HG02642 (cell line): Measurements from ENCODE around the gene GLIS1.
"Not testable (repeated sequence)": the region's sequence is repeated elsewhere in the genome, so short reads cannot be mapped to it uniquely, and the experiment has no call there.

Experiments used
- ATAC-seq: cut with Tn5 transposase; IDR thresholded peaks from one replicate; pipeline ENCODE4 v1.9.1; 2021; ENCODE audit warnings: mild to moderate bottlenecking; ENCODE audit not compliant: unreplicated experiment, poor library complexity

The GLIS1 gene

DNA sequence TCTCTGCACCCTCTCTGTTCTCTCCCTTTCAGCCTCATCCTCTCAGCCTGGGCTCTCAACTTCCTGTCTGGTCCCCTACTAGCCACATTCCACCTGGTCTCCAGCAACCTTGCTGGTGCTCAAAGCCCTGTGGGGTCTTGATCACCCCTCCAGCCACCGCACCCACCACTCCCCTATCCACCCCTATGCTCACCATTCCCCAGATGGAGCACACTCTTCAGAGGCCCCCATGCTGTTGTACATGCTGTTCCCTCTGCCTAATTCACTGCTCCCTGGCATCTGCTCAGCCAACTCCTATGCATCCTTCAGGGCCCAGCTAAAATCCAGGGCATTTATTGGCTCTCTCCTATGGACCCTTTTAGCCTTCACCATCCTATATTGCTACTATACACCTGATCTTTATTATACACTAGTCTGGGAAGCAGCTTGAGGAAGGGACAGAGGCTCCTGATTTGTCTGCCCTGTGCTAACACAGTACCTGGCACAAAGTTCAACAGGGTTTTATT is 81.0 kb downstream of the GLIS1 start:
- ATAC-seq = no peak

DNA sequence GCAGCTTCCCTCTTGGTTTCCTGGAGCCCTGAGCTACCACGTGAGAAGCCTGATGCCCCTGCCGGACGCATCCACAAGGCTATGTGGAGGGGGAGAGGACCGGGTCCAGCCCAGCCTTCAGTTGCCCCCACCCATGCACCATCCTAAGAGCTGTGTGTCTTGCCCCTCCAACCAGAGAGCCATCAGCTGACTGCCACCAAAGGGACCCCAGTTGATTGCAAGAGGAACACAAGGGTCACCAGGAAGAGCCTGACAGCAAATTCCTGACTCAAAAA is 81.5 kb downstream of the GLIS1 start:
- no peak for ATAC-seq

- ATAC-seq = no peak
Measured at GRCh38 chr1:53656747-53657530, 82.0 kb downstream of the GLIS1 start.

- ATAC-seq = no peak
Measured at GRCh38 chr1:53655931-53656746, 82.8 kb downstream of the GLIS1 start.

DNA sequence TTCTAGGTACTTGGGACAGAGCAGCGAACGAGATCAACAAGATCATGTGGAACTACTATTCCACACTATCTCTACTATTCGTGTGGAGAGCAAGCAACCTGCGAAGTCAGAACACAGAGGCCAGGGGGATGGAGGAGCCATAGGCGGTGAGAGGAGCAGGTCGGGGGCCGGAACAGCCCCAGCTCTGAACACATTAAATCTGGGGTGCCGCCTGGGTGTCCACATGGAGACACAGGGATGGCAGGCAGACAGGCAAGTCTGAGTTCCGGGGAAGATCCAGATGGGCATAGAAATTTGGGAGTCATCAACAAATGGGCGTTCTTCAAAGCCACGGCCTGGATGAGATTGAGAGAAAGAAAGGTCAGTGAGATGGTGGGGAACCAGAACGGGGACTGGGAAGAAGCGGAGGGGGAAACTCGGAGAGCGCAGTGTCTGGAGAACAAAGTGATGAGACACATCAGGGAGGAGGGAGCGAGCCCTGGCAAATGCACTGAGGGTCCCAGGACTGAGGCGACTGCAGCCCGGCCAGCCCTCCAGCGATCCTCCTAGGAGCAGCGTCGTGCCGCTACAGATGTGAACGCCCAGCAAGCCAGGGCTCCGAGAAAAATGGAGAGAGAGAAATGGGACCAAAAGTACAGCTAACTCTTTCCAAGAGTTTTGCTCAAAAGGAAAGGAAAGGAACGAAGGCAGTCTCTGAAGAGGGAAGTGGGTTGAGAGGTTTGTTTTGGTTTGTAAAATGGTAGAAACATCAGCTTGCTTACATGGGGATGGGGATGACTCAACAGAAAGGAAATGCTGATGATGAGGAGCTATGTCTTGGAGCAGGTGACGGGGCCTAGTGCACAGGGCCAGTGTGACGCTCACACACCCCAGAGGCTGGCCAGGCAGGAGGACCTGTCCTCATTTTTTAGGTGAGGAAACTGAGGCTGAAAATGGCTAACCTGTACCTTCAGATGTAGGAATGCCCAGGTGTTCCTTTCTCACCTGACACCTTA is 84.5 kb downstream of the GLIS1 start:
- ATAC-seq = no peak

DNA sequence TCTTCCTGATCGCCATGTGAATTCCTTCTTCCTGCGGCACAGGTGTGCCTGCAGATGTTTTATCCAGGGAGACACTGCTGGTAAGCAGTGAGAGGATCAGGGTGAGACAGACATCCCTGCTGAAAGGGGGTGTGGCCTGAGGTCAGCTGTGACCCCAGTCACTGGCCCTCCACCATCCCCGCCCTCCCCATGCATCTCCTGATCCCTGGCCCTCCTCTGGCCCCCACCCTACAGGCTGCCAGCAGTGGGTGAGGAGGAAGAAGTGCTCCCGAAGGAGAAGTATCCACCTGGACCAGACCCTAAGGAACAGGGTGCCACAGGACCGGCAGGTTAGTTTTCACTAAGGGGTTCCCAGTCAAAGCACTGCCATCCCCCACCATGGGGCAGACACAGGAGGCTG is 85.3 kb downstream of the GLIS1 start:
- ATAC-seq = no peak

DNA sequence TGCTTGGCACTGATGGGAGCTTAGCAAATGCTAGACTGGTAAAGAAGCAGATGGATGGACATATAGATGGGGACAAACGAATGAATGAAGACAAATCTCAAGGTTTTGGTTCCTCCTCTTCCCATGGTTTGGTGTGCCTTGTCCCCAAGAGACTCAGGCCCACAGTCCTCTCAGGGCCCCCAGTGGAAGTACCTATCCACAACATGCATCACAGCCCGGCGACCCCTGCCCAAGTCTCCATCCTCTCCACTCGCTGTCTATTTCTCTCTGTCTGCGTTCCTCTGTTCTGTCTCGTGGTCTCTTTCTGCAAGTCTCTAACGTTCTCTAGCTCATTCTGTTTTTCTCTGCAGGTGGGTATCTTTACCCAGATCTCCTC is 85.8 kb downstream of the GLIS1 start:
- ATAC-seq = no peak

- no peak for ATAC-seq
Measured at GRCh38 chr1:53652441-53653199, 86.3 kb downstream of the GLIS1 start.

DNA sequence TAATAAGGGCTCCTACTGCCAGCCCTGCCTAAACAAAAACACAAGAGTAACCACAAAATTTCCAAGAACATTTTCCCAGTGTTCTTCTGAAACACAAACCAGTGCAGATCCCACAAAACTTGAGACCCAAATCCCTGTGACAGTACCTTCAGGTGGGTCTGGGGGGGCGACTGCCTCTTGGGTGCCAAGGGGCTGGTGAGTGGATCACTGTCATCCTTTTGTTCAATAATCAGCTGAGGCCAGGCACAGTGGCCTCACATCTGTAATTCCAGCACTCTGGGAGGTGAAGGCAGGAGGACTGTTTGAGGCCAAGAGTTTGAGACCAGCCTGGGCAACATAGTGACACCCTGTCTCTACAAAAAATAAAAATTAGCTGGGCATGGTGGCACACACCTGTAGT is 87.6 kb downstream of the GLIS1 start:
- no peak for ATAC-seq

GRCh38 chr1:53648516-53648915 is 90.4 kb downstream of the GLIS1 start:
- ATAC-seq = no peak

DNA sequence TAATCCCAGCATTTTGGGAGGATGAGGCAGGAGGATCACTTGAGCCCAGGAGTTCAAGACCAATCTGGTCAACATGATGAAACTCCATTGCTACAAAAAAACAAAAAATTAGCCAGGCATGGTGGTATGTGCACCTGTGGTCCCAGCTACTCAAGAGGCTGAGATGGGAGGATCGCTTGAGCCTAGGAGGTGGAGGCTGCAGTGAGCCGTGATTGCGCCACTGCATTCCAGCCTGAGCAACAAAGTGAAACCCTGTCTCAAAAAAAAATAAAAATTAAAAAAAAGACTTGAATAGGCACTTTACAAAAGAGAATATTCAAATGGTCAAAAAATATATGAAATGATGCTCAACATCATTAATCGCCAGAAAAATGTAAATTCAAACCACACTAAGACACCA is 91.0 kb downstream of the GLIS1 start:
- not testable (repeated sequence) for ATAC-seq

DNA sequence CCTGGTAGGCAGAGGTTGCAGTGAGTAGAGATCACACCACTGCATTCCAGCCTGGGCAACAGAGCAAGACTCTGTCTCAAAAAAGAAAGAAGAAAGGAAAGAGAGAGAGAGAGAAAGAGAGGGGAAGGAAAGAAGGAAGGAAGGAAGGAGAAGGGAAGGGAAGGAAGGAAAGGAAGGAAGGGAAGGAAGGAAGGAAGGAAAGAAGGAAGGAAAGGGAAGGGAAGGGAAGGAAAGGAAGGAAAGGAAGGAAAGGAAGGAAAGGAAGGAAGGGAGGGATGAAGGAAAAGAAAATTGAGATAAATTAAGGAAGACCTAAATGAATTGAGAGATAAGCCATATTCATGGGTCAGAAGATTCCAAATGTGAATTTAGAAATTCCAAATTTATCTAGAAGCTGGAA is 92.2 kb downstream of the GLIS1 start:
- no peak for ATAC-seq

- no peak for ATAC-seq
Measured at GRCh38 chr1:53645690-53646078, 93.3 kb downstream of the GLIS1 start.

- ATAC-seq = no peak
Measured at GRCh38 chr1:53644909-53645689, 93.9 kb downstream of the GLIS1 start.

DNA sequence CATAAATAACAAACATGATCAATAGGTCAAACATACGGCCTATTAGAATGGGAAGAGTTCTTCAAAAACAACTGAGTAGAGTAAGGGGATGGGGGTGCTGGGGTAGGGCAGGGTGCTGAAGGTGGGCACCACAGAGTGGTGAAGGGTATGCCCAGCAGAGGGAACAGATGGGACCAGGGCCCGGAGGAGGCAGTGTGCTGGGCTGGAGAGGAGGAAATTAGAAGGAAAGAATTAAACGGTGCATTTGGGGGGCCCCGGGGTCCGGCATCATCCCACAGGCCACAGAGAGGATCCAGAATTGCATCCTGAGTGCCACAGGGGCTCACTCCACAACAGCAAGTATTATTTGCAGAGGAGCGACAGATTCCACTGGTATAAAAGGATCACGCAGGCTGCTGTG is 94.5 kb downstream of the GLIS1 start:
- no peak for ATAC-seq

DNA sequence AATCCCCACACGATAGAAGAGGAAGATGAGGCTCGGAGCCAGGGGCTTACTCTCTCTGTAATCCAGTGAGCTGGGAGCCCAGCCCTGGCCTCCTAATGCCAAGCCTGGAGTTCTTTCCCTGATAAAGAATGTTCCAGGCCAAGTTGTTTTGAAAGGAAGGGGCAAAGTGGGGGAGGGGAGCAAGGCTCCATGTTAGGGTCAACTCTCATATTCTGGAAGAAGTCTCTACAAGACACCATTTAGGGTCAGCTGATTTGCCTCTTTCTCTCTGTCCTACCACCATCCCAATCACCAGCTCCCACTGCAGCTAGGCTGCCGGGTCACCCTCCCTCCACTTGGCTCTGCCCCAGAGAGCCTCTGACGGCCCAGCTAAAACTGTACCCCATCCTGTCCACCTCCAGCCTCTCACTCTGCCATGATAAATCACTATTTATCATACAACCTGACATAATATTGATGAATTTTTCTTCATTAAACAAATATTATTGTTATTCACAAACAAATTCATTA is 95.0 kb downstream of the GLIS1 start:
- no peak for ATAC-seq

DNA sequence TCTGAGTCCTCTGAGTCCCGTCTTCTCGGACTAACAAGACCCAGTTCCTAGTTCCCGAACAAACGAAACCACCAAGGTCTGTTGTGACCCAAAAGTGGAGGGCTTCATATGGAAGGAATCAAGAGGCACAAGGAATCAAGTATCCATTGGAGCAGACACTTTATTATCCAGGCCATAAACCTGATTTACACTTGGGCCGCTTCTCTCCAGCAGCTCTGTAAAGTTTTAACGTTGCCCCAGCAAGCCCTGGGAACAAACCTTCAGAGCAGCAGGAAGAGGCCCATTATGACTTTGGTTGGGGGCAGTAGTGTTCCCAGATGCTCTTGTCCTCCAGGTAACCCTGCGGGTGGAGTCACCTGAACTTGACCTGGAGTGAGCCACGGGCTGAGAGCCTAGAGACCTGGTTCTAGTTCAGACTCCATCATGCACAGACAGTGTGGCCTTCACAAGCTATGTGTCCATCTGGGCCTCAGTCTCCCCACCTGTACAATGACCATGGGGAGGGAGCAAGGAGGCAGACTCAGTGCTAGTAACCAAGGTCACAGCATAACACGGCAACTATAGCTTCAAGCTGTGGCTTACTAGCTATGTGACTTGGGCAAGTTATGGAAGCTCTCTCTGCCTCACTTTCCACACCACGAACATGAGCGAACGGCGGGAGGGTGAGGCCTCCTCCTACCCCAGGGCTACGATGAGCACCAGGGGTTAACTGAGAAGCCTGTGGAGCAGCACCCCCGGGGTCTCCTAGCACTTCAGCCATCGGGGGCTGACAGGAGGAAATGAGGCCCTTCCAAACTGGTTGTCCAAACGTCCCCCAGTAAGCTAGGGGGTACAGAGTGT is 95.7 kb downstream of the GLIS1 start:
- ATAC-seq = no peak

GRCh38 chr1:53642607-53643006 is 96.4 kb downstream of the GLIS1 start:
- no peak for ATAC-seq
